HT1080 (cell line): ENCODE measurements around the gene HOXC11. TPM values are rescaled to one million over a fixed set of nuclear protein-coding genes. Genes with fewer than 3 reads are reported as not detected.

Experiments
- DNase-seq: peaks from one replicate; pipeline ENCODE4 v3.0.0-alpha.2; 2015; ENCODE audit warnings: low read depth
- total RNA-seq: library from RNA; depleted of rRNA; stranded (reverse); fragments of >200 nt; shearing (Covaris generic); gene quantifications from 2 replicates; pipeline ENCODE4 v1.2.3, GENCODE V29; 2014

The HOXC11 gene
- total RNA-seq, 1 experiment from 2014 or later: not detected

DNA sequence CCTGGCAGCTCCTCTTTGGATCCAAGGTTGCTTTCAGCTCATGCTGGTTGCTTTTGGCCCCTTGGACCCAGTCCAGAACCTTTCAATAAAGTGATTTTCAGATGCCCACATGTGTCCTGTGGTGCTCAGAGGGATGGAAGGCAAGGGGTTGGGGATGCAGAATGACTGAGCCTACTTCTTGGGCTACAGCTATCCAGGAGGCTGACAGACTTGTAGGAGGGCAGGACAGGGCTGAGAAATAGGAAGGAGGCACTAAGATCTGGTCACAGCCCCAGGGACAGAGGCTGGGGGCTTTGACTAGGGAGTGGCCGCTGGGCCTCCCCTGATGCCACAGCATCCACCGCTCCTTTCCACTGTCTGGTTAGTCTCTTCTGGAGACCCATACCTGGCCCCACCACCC lies 1.2 kb upstream of the HOXC11 start:
- no peak for DNase-seq

DNA sequence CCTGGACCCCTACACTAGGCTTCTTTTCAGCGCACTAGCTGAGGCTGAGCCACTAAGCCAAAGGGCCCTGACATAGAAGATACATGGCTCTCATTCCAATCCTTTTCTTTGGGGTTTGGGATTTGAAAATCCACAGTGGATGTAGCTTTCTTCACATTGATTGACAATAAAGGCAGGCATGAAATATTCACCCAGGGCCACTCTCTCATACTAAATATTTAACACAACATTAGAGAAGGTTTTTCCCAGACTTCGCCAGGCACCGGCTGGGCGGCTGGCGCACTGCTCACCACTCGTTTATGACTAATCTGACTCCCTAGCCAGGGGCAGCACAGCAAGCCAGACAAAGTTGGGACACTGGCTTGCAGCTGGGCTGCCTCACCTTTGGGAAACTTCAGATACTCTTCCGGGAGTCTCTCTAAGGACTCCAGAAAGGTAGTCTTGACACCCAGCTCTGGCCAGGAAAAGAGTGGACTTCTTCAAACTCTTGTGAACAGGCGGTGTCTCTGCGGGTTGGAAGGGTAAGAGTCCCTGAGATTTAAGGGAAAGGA lies 699 bp upstream of the HOXC11 start:
- peak; percentile 30 for DNase-seq

DNA sequence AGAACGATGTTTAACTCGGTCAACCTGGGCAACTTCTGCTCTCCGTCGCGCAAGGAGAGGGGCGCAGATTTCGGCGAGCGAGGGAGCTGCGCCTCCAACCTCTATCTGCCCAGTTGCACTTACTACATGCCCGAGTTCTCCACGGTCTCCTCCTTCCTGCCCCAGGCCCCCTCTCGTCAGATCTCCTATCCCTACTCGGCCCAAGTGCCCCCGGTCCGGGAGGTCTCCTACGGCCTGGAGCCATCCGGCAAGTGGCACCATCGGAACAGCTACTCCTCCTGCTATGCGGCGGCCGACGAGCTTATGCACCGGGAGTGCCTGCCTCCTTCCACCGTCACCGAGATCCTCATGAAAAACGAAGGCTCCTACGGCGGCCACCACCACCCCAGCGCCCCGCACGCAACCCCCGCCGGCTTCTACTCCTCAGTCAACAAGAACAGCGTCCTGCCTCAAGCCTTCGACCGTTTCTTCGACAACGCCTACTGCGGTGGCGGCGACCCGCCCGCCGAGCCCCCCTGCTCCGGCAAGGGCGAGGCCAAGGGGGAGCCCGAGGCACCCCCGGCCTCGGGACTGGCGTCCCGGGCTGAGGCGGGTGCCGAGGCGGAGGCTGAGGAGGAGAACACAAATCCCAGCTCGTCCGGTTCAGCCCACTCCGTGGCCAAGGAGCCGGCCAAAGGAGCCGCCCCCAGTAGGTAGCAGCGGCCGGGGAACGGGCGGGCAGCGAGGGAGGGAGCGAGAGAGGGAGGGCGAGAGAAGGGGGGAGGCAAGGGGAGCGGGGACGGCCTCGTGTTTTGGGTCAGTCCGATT lies 513 bp downstream of the HOXC11 start:
- no peak for DNase-seq

DNA sequence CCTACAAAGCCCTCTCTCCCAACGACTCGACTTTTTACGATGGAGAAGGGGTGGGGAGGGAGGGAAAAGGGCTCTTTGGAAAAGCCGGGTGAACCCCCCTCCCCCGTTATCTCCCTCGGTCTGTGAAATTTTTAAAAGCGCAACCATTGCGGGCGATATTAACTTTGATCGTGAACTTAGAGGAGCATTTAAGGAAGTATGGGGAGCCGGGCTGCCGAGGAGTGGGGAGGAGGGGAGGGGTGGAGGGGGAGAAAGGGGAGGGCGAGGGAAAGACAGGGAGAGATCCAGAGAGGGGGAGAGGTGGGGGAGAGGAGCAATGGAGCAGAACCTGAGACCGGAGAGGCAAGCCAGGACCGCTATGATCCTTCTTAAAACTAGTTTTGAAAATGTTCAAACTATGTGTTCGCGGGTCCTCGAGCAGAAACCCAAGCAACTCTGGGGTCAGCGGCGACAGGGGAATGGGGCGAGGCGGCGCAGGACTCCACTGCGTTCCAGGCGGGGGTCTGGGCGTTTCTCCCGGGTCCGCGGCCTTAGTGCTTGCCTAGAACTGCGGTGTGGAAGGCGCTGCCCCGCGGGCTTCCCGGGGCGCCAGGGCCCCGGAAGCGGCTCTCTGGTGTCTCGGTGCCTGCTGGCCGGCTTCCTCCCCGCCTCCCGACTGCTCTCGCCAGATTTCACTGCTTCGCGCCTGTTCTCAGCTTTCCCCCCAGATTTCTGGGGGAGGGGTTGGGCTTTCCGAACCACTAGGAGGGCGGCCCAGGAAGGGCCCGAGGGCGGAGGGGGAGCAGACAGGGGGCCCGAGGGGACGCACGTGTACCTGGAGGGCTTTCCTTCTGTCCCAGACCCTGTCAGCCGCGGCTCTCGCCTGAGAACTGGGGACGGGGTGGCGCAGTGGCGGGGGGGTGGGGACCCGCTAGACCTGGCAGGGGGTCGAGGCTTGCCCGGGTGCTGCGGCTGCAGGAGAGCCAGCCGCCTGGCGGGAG lies 1.4 kb downstream of the HOXC11 start, which contains the start of gene HOTAIR:
Gene HOTAIR, minus strand, starts transcription at position 871 of the 980 bp plus-strand sequence.
- DNase-seq: no peak

DNA sequence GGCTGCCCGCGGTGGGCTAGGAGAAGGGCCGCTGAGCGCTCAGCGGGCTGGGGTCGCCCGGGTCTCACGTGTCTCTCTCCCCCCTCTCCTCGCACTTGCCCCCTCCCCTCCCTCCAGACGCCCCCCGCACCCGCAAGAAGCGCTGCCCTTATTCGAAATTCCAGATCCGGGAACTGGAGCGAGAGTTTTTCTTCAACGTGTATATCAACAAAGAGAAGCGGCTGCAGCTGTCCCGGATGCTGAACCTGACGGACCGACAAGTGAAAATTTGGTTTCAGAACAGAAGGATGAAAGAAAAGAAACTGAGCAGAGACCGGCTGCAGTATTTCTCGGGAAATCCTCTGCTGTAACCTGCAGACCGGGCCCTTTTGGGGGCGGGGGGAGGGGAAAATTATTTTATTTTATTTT lies 2.1 kb downstream of the HOXC11 start:
- no peak for DNase-seq

DNA sequence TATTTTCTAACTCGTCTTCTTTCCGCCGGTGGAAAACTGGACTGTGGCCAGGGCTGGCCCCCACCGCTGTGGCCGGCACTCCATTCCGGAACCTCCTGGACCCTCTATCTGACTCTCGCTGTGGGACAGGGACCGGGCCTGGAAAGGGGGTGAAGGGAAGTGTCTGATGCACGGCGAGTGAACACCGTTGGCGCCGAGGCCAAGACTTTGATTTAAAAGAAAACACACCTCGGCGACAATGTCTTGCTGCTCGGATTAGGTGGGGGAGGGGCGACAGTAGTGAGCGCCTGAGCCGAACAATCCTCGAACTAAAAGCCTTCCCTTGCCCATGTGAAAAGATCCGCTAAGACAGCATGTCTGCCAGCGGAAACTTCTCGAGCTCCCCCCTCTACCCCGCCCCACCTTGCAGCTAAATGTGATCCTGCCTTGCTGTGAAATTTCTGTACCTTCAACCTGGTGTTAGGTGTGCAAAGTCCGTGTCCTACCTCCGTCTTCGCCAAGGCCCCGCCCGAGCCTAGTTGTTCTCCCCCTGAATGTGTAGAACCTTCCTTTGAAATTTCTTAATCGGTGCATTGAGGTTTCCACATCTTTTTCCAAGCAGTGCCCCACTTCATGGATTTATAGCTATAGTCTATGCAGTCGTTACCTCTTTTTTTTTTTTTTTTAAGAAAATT lies 2.7 kb downstream of the HOXC11 start:
- DNase-seq: no peak

DNA sequence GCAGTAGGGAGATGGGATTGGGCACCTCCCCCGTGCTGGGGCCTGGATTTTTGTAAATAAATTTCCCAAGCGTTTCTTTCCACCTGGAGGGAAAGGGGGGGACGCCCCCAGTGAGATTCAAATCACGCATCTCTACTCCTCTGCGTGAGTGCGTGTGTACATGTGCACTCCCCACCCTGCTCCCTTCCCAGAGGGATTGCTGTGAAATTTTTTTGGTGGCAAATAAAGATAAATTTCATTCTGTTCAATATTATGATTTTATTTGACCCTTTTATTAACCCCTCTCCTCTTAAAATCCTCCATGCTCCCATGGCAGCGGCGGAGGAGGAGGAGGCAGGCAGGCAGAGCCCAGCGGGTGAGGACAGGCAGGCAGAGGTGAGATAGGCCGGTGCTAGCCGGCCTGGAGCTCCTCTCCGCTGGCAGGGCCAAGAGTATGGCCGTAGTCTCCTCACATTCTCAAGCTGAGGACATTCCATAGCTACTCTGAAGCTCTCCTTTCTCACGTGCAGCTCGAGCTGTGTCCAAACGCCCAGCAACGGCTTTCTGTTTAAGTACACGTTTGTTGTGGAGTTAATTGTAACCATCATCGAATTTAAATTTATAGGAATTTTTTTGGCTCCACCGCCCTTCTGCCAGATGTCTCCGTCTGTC lies 3.4 kb downstream of the HOXC11 start:
- no peak for DNase-seq

DNA sequence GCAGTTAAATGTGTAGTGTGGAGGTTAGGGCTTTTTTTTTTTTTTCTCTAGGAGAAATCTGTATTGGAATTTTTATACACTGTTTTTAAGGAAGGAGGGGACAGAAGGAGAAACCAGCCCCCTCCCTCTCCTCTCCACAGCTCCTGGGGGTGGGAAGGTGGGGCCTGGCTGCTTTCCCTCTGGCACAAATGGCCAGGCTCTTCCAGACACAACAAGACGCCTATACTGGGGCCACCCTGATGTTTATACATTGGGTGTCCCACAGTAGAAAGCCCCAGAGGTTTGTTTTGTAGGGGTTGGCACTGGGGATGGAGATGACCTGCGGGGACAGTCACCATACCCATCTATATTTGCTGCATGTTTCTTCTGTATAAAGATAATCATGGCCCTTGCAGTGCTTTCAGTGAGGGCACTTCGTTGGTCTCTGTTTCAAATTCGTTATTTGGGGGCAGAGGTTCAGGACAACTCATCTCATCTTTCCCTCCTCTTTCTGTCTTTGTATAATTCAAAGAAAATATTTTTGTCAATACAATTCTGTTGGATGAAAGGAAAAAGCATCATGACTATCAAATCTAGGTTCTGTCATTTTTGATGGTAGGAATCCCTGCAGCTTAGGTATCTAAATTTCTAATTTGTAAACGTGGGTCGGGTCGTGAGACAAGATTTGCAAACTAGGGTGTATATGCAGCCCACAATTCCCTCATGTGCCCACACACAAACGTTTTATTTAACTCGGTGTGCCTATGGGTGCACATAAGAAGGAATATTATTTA lies 4.1 kb downstream of the HOXC11 start:
- no peak for DNase-seq

DNA sequence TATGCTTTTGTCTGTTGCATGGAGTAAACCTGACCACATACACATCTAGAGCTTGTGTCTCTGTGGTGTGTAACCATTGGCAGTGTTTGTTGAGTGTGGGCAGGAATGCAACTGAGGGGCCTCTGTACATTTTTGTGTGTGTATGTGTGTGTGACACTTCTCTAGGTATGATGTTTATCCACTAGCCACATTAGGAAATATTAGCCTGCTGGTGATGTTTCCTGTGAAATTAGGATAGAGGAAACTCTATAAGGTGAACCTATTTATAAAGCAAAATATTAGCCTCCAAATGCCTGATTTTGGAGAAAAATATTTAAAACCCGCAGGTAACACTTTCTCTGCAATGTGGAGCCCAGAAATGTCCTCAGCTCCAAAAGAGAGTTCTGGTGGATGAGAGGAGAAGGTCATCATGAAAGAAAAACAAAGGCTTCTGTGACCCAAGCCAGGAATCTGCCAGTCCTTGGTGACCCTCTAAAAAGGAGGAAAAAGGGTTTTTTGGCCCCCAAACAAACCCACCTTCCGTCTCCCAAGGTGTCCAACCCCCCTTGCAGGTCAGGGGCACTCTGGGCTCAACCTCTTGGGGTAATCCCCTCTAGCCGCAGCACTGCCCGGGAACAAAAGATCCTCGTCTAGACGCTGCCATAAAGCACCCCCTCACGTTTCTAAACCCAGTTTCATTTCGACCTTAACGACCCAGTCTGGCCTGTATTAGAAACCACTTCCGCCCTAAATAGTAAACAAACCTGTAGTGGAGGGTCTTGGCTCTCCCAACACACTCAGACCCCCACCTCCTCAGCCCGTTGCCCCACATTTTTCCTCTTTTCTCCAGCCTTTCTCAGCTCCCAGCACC lies 4.9 kb downstream of the HOXC11 start:
- DNase-seq: no peak

DNA sequence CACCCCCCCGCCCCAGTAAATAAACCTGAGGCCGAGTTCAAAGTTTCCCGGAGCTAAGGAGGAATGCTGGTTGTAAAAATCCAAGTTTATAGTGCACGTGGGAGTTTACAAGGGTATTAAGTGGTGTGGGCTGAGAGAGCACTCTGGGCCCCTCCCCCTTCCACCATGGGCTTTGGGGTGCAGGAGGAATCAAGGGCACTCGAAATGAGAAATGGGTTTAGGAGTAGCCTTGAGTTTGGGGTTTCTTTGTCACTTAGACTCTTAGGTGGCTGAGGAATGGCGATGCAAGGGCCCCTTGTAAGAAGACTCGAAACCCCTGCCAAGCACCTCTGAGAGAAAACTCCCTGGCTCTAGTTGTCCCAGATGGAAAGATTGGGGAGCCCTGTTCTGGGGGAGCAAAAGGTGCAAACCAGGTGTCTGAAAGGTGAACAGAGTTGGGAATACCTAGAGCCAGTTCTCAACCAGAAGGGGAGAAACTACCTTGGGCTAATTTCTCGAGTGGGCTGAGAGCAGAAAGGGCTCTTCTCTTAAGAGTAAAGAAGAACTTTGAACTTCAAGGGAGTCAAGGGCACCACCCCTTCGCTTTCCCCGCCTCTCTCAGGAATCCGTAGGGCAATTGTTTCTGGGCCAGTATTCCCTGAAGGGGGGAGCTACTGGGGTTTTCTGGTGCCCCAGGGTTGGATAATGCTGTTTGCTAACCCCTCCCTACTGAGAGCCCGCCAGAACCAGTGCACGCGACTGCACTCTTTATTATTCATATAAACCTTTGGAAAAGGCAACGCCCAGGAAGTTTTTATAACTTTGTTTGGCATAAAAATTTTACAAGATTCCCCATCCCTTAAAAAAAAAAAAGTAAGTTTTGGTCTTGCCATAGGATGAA lies 5.8 kb downstream of the HOXC11 start:
- no peak for DNase-seq

DNA sequence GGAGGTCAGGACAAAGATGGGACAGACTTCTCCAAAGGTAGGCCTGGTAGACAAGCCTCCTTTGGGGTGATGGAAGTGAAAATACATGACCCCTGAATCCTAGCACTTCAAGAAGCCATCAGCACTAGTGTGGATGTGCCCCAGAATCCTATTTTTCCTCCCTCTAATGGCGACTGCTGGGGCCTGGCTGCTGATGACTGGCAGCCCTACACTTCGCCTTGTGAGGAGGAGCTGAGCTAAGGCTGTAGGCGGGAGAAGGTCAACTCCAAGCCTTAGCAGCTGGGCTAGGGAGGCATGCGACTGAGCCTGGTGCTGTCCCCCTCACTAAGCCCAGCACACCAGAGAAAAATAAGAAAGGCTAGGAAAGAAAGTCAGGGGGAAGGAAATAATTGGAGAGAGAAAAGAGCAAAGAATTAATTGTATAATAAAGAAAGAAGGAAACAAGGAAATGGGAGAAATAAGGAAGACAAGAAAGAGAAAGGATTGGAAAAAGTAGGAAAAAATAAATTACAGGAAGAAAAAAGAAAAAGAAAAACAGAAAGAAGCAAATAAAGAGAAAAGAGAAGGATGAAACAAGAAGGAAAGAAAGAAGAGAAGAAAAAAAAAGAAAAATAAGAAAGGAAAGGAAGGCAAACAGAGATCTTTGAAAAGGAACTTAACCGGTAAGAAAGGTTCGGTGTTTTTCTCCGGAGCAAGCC lies 7.3 kb downstream of the HOXC11 start:
- DNase-seq: no peak

DNA sequence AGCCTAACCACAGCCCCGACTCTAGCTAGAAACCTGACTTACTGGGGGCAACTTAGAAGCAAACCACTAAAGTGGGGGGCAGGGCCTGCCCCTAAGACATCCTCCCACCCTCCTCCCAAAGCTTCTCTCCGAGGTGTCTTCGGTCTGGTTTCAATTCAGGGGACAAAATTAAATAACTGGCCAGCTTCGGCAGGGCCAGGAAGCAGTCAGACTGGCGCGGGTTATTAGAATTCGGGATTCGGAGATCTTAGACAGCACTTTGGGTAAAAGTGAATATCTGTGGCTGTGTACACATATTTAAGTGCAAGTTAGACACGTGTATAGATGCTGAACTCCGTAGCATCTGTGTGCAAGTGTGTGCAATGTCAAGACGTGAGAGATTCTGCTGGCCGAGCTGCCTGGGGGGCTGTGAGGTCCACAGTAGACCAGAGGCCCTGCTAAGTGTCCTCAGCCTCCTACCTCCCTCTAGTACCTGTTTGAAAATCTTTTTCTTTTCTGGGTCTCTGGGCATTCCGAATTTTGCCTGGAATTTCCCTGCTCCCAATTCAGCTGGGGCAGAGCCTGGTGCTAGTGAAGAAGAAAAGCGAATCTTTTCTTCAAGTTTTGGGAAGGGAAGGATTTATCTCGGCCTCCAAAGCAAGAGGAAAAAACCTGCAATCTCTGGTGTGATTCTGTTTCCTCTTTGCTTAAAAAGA lies 8.0 kb downstream of the HOXC11 start:
- no peak for DNase-seq

DNA sequence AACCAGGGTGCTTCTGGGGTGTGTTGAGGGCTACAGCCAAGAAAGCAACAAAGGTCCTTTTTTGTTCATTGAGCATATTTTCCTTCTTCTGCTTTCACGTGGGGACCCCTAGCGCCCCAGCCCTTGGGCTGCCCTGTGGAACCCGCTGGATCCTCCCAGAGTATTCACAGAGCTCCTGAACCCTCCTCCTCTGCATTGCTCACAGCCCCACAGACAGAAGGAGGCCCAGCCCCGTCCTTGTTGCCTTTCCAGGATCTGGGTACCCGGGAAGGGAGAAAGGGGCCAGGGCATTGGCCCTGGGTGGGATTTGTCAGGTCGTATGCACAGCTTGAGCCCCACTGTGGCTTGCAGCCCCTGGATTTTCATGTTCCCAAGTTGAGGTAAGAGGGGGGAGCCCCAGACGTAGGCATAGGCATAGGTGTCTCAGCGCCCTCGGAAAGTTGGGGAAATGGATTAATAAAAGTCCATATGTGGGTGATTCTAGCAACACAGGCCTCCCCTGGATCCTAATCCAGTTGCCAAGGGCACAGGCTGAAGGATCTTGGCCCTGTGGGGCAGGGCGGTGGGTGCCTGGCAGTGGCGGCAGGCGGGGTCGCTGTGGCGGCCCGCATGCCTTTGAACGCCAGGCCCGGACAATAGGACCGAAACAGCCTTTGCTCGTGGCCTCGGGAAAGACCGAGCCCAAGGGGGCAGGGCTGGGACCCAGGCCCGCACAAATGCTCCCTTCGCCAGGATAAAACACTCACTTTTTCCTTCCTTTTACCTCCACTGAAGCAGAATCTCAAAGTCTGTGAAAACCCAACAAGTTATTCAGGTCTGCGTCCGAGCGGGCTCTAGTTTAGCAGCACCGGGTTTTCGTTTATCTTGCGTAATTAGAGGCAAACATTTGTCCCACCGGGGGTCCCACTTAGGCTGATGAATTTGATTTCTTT lies 9.0 kb downstream of the HOXC11 start:
- DNase-seq: peak; percentile 30

DNA sequence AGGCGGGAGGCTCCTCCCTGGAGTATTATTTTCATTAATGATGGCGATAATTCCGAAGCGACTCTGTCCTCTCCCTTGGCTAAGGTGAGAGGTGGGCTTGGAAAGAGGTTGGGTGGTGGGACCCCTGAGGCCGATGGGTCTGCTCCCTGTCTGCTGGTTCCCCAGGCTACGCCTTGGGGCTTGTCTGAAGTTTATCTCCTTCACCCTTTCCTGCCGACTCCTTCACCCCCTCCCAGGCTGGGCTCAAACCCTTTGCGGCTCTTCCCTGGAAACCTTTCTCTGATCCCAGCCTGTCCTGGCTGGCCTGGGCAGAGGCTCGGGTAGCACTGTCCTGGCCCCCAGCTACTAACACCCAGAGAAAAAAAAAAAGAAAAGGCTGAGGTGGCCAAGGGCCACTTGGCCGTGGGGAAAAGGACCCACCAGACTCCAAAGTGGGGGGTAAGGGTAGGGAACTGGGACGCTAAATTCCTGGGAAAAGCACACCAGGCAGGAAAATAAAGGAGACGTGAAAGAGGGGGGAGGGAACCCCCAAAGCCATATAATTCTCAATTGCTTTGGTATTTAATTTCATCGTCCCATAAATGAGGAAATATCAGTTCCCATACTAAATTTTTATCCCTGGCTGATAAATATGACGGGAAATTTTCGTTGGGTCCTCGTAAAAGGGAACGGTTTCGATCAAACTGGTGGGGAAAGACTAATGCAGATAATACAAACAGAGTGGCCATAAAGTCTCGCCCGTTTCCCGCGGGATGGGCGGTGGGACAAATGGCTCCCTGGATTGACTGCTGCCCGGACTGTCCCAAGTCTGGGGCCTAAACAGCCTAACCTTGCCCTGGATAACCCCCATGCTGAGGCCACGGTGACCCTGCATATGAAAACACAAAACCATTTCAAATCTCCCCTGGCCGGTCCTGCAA lies 10.0 kb downstream of the HOXC11 start:
- no peak for DNase-seq

DNA sequence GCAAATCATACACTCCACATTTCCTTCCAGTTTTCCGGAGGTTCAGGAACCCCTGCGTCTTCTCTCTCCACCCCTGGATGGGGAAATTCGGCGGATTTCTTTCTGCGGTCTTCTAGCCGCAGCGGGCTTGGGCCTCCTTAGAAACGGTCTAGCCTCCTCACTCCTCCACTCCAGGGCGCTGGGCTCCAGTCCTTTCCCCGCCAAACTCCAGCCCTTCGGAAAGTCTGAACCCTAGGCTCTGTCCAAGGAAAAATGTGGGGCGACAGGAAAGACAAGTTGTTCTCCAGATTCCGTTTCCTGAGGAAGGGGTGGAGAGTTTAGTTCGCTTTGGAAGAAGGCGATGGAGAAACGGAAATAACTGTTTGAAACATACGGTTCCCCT lies 10.6 kb downstream of the HOXC11 start:
- no peak for DNase-seq
